Nucleus accumbens (tissue), 56 donors: ENCODE data around the gene CDH2.
A peak's percentile ranks its signal among the peaks of the same experiment; 100 is the strongest.

Source experiments
- DNase-seq, 56 donors: peaks; one replicate each; lab custom pipeline; 2025; lab: John Stamatoyannopoulos, UW

Gene CDH2

GRCh38 chr18:28062443-28062842 is 114.5 kb downstream of the CDH2 start:
- DNase-seq = no peak

GRCh38 chr18:28059861-28060260 is 117.1 kb downstream of the CDH2 start:
- no peak for DNase-seq

- DNase-seq = no peak
Observed at GRCh38 chr18:28050545-28050944, 126.4 kb downstream of the CDH2 start.

- DNase-seq = no peak
Observed at GRCh38 chr18:28048612-28049011, 128.3 kb downstream of the CDH2 start.

- DNase-seq = no peak
Observed at GRCh38 chr18:28045880-28046279, 131.1 kb downstream of the CDH2 start.

- DNase-seq = no peak
Observed at GRCh38 chr18:28045176-28045810, 131.6 kb downstream of the CDH2 start.

- DNase-seq = no peak
Observed at GRCh38 chr18:28044036-28044435, 132.9 kb downstream of the CDH2 start.

- DNase-seq = no peak
Observed at GRCh38 chr18:28043631-28044030, 133.3 kb downstream of the CDH2 start.

- peak in 3 of 56 donors; percentile 4 to 34 (median 18) for DNase-seq
Observed at GRCh38 chr18:28041366-28041765, 135.6 kb downstream of the CDH2 start.

- DNase-seq = no peak
Observed at GRCh38 chr18:28040716-28041115, 136.2 kb downstream of the CDH2 start.

- DNase-seq = no peak
Observed at GRCh38 chr18:28040211-28040610, 136.7 kb downstream of the CDH2 start.

- no peak for DNase-seq
Observed at GRCh38 chr18:28039691-28040090, 137.2 kb downstream of the CDH2 start.

- no peak for DNase-seq
Observed at GRCh38 chr18:28039078-28039477, 137.9 kb downstream of the CDH2 start.

GRCh38 chr18:28036488-28036887 is 140.4 kb downstream of the CDH2 start:
- DNase-seq = no peak

GRCh38 chr18:28034567-28034966 is 142.4 kb downstream of the CDH2 start:
- no peak for DNase-seq

GRCh38 chr18:28032177-28032576 is 144.8 kb downstream of the CDH2 start:
- no peak for DNase-seq

GRCh38 chr18:28030458-28030857 is 146.5 kb downstream of the CDH2 start:
- no peak for DNase-seq

- no peak for DNase-seq
Observed at GRCh38 chr18:28027755-28028154, 149.2 kb downstream of the CDH2 start.

GRCh38 chr18:28019425-28020108 is 157.4 kb downstream of the CDH2 start:
- DNase-seq = no peak

- DNase-seq = no peak
Observed at GRCh38 chr18:28018351-28018750, 158.6 kb downstream of the CDH2 start.

GRCh38 chr18:28015671-28016070 is 161.3 kb downstream of the CDH2 start:
- no peak for DNase-seq

- no peak for DNase-seq
Observed at GRCh38 chr18:28013066-28013465, 163.9 kb downstream of the CDH2 start.
